Skin epidermis (tissue), 12 donors: Measurements from ENCODE around the gene CDPF1.
"Not testable (repeated sequence)": the region's sequence is repeated elsewhere in the genome, so short reads cannot be mapped to it uniquely, and the experiment has no call there.

Experiments used
- H3K27ac ChIP-seq, 21 experiments: fragments of 200-600 bp; sonication (generic) in 11 of 21; one replicate each; pipeline ENCODE4 v1.5.0; 2020; ENCODE audit warnings: mild to moderate bottlenecking in 3 of 21, inconsistent platforms in 2 of 21, moderate library complexity in 2 of 21
- H3K4me3 ChIP-seq, 7 experiments: fragments of 200-600 bp; sonication (generic) in 2 of 7; one replicate each; pipeline ENCODE4 v1.5.0; 2020; ENCODE audit warnings: inconsistent platforms in 2 of 7, mild to moderate bottlenecking in 2 of 7, moderate library complexity in 1 of 7

CDPF1 gene

GRCh38 chr22:46237453-46238124 is 12.5 kb downstream of the CDPF1 start:
- H3K4me3 ChIP-seq: no peak overlapping the region
- H3K27ac ChIP-seq: no peak overlapping the region

GRCh38 chr22:46234969-46235368 is 15.1 kb downstream of the CDPF1 start:
- Histone ChIP-seq H3K4me3 (no peak overlapping the region), H3K27ac (no peak overlapping the region)

GRCh38 chr22:46233231-46233630 is 16.9 kb downstream of the CDPF1 start:
- Histone ChIP-seq H3K27ac (peak overlapping the region in 1 of 21 experiments; percentile 42), H3K4me3 (no peak overlapping the region)

DNA sequence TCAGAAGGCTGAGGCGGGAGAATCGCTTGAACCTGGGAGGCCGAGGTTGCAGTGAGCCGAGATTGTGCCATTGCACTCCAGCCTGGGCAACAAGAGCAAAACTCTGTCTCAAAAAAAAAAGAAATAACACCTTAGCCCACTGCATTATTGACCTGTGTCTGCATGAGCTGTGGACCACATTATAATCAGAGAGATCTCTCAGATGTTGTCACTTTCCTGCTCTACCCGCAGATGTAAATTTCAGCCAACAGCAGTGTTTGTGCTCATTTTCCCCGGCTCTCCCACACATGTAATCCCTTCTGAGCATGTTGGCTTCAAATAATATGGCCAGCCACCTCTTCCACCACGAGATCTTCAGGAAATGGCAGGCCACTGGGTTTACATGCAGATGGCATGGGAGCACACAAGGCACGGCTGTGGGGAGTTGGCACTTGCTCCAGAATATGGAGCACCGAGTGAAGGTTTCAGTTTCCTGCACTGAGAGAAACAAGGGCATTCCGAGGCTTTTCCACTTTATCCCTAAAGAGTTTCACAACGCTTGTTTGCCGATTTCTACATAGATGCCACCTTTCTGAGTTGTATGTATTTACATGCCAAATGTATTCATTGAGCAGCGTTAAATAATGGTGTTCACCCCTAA is 19.7 kb downstream of the CDPF1 start:
- no peak overlapping the region for H3K27ac ChIP-seq
- no peak overlapping the region for H3K4me3 ChIP-seq

DNA sequence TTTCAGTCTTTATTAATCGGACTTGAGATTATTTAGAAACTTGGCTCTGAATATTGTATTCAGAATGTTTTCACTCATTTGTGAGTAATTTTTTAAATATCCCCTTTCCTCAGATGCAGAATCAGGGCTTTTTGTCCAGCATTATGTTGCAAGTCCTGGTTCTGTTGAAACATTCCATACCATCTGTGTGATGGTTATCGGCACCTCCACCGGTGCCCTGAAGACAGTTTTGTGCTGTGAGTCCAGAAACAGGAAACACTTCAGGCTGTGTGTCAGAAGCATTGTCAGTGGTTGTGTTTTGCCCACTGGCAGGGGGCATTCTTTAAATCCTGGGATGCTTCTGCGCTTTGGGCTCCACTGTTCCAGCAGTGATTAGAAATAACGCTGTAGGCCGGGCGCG is 20.4 kb downstream of the CDPF1 start:
- Histone ChIP-seq H3K27ac (no peak overlapping the region), H3K4me3 (no peak overlapping the region)

DNA sequence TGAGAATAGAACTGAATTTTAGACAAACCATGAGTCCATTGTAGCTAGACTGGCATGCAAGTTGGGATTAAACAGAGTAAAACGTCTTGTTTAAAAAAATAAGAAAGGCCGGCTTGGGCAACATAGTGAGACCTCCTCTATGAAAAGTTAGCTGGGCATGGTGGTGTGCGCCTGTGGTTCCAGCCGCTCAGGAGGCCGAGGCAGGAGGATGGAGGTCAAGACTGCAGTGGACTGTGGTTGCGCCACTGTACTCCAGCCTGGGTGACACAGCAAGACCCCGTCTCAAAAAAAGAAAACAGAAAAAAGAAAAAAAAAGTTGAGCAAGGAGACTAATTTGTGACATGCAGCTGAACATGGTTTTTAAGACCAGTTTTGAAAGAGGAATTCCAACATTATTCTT is 23.5 kb downstream of the CDPF1 start:
- no peak overlapping the region for H3K27ac ChIP-seq
- H3K4me3 ChIP-seq: no peak overlapping the region

DNA sequence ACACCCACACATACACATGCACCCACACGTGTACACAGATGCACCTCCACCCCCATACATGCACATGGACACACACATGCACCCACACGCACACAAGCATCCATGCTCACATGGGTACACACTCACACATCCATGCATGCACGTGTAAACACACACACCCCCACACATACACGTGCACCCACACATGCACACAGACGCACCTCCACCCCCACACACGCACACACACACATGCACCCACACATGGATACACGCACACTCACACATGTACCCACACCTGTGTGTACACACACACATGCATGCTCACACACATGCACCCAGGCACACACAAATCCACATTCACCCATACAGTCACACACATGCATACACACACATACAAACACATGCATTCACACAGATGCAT is 24.5 kb downstream of the CDPF1 start:
- Histone ChIP-seq H3K27ac (no peak overlapping the region), H3K4me3 (no peak overlapping the region)

DNA sequence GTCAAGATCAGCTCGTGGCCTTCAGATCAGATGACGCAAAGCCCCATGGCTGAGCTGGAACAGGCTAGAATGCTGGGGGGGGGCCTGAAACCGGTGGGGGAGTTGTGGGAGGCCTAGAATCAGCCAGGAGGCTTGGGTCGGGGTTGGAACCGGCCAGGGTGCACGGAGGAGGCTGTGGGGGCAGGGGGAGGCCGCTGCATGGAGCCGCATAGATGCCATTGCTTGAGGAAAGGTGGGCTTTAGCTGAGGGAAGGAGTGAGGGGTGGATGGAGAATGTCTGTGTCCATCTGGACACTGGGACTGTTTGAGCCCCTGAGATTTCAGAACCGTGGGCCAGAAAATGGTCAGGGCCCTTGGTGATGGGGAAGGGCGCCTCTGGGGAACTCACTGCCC is 25.2 kb downstream of the CDPF1 start:
- no peak overlapping the region for H3K4me3 ChIP-seq
- H3K27ac ChIP-seq: no peak overlapping the region

- H3K27ac ChIP-seq: no peak overlapping the region
- H3K4me3 ChIP-seq: no peak overlapping the region
Observed at GRCh38 chr22:46224044-46224897, 25.8 kb downstream of the CDPF1 start.

GRCh38 chr22:46220921-46221320 is 29.2 kb downstream of the CDPF1 start:
- Histone ChIP-seq H3K4me3 (no peak overlapping the region), H3K27ac (no peak overlapping the region)

DNA sequence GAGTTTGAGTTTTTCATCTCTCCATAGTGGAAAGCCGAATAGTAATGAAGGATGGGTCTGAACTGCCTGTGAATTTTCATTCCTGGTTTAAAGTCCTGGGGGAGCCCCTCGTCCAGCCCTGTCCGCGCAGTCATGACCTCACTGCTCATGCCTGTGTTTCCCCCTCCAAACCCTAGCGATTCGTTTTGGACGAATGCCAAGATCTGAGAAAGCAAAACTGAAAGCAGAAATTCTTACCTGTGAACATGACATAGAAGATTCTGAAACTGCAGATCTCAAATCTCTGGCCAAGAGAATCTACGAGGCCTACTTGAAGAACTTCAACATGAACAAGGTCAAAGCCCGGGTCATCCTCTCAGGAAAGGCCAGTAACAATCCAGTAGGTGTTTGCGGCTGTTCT is 30.5 kb downstream of the CDPF1 start:
- no peak overlapping the region for H3K27ac ChIP-seq
- H3K4me3 ChIP-seq: no peak overlapping the region

DNA sequence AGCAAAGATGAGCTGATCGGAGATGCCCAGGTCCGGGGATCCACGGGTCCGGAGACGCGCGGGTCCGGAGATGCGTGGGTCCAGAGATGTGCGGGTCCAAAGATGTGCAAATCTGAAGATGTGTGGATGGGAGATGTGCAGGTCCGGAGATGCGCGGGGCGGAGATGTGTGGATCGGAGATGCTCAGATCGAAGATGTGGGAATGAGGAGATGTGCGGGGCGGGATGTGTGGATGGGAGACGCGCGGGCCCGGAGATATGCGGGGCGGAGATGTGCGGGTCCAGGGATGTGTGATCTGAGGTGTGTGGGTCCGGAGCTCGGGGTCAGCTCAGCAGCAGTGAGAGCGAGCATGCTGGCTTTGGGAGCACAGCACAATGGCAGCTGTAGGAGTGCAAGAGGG is 35.5 kb downstream of the CDPF1 start:
- Histone ChIP-seq H3K27ac (no peak overlapping the region), H3K4me3 (no peak overlapping the region)

DNA sequence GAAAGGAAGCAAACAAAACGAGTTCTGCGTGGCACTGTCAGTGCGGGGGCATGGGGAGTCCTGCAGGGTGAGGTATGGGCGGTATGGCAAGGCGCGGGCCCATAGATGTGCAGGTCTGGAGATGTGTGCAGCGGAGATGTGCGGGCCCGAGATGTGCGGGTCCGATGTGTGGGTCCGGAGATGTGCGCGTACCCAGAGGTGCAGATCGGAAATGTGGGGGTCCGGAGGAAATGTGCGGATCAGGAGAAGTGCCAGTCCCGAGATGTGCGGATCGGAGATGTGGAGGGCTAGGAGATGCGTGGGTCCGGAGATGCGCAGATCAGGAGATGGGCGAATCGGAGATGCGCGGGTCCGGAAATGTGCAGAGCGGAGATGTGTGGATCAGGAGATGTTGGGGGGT is 35.9 kb downstream of the CDPF1 start:
- H3K27ac ChIP-seq: no peak overlapping the region
- no peak overlapping the region for H3K4me3 ChIP-seq

GRCh38 chr22:46213052-46213451 is 37.0 kb downstream of the CDPF1 start:
- Histone ChIP-seq H3K27ac (no peak overlapping the region), H3K4me3 (no peak overlapping the region)

DNA sequence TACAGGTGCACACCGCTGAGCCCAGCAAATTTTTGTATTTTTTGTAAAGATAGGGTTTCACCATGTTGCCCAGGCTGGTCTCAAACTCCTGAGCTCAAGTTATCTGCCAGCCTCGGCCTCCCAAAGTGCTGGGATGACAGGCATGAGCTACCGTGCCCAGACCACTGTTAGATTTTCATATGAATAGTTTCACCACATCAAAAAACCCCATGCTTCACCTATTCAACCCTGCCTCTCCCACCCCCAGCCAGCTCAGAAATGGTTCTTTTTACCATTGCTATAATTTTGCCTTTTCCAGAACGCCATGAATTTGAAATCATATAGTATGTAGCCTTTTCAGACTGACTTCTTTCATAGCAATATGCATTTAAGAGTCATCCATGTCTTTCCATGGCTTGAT is 37.9 kb downstream of the CDPF1 start:
- Histone ChIP-seq H3K4me3 (no peak overlapping the region), H3K27ac (no peak overlapping the region)

DNA sequence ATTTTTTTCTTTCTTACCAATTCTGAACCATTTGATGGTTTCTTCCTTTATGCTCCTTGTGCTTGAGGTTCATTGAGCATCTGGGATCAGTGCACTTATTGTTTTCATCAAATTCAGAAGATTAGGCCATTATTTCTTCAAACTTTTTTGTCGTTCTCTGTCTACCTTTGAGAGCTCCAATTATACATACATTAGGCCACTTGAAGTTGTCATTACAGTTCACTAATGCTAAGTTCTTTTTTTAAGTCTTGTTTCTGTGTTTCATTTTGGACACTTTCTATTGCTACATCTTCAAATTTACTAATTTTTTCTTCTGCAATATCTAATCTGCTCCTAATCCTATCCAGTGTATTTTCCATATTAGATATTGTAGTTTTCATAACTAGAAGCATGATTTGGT is 40.8 kb downstream of the CDPF1 start:
- H3K4me3 ChIP-seq: no peak overlapping the region
- no peak overlapping the region for H3K27ac ChIP-seq

GRCh38 chr22:46203601-46203980 is 46.5 kb downstream of the CDPF1 start:
- no peak overlapping the region for H3K27ac ChIP-seq

GRCh38 chr22:46202897-46203600 is 47.0 kb downstream of the CDPF1 start:
- no peak overlapping the region for H3K27ac ChIP-seq
- no peak overlapping the region for H3K4me3 ChIP-seq

More at GRCh38 chr22:46203601-46203980, 46.5 kb downstream of the CDPF1 start:
- H3K4me3 ChIP-seq: no peak overlapping the region

DNA sequence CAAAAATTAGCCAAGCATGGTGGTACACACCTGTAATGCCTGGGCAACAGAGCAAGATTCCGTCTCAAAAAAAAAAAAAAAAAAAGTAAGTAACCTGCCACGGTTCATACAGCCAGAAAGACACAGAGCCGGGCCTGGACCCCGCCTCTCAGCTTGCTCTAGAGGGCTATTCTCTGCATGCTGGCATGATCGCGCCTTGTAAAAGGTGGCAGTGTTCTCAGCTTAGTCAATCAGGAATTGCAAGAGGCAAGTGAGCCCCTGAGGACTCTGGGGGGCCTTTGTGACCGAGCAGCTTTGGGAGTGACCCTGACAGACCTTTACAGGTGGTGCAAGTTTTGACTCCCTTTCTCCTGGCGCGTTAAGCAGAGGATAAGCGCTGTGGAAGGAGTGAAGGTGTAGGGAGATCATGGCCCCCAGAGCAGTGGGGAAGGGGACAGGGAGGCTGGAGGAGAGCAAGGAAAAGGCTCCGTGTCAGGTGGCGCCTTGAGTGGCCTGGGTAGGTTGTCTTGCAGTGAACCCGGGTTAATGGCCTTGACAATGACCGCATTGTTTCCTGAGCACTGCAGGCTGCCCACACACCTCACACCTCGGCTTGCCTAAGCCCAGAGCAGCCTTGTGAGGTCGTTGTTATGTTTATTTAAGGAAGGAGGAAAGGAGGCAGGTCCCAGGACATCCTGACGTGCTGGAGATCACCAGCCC is 48.9 kb downstream of the CDPF1 start:
- Histone ChIP-seq H3K4me3 (no peak overlapping the region), H3K27ac (no peak overlapping the region)

GRCh38 chr22:46198806-46199205 is 51.3 kb downstream of the CDPF1 start:
- not testable (repeated sequence) for H3K4me3 ChIP-seq, H3K27ac ChIP-seq
